ENCODE results near the gene DGAT2.

The DGAT2 gene

GRCh38 chr11:75792997-75793800 is 24.6 kb downstream of the DGAT2 start:
- Histone ChIP-seq H3K4me1 (ENCODE audit: control insufficient read depth, insufficient read depth, low read length) (no peaks in the 10 kb centered on the region; the same call in 1 of the 2 replicates), H3K9ac (ENCODE audit: low read length) (no peak overlapping the region), H3K27ac (ENCODE audit: low read depth, low read length) (no peak overlapping the region), H3K27me3 (ENCODE audit: control insufficient read depth, insufficient read depth, low read length) (no peaks in the 10 kb centered on the region), H3K4me3 (ENCODE audit: low read depth, low read length) (no peak overlapping the region), H3K36me3 (ENCODE audit: control insufficient read depth, insufficient read depth, low read length) (no peaks in the 10 kb centered on the region), H3K9me3 (ENCODE audit: control insufficient read depth, insufficient read depth, low read depth, low read length) (no peaks in the 10 kb centered on the region)

GRCh38 chr11:75793966-75794365 is 25.4 kb downstream of the DGAT2 start:
- no peaks in the 10 kb centered on the region for H3K27me3 ChIP-seq (ENCODE audit: control insufficient read depth, insufficient read depth, low read length)
- no peak overlapping the region for H3K27ac ChIP-seq (ENCODE audit: low read depth, low read length)
- no peaks in the 10 kb centered on the region for H3K9me3 ChIP-seq (ENCODE audit: control insufficient read depth, insufficient read depth, low read depth, low read length)
- H3K9ac ChIP-seq (ENCODE audit: low read length): no peak overlapping the region
- no peak overlapping the region for H3K4me3 ChIP-seq (ENCODE audit: low read depth, low read length)
- no peaks in the 10 kb centered on the region; the same call in 1 of the 2 replicates for H3K4me1 ChIP-seq (ENCODE audit: control insufficient read depth, insufficient read depth, low read length)
- no peaks in the 10 kb centered on the region for H3K36me3 ChIP-seq (ENCODE audit: control insufficient read depth, insufficient read depth, low read length)

GRCh38 chr11:75795276-75796090 is 26.9 kb downstream of the DGAT2 start:
- no peak overlapping the region for H3K9ac ChIP-seq (ENCODE audit: low read length)
- no peak overlapping the region for H3K27ac ChIP-seq (ENCODE audit: low read depth, low read length)
- no peaks in the 10 kb centered on the region for H3K36me3 ChIP-seq (ENCODE audit: control insufficient read depth, insufficient read depth, low read length)
- no peaks in the 10 kb centered on the region for H3K27me3 ChIP-seq (ENCODE audit: control insufficient read depth, insufficient read depth, low read length)
- no peaks in the 10 kb centered on the region for H3K9me3 ChIP-seq (ENCODE audit: control insufficient read depth, insufficient read depth, low read depth, low read length)
- no peaks in the 10 kb centered on the region; the same call in 1 of the 2 replicates for H3K4me1 ChIP-seq (ENCODE audit: control insufficient read depth, insufficient read depth, low read length)
- H3K4me3 ChIP-seq (ENCODE audit: low read depth, low read length): no peak overlapping the region

GRCh38 chr11:75796091-75796435 is 27.5 kb downstream of the DGAT2 start:
- H3K4me3 ChIP-seq (ENCODE audit: low read depth, low read length): no peak overlapping the region
- H3K4me1 ChIP-seq (ENCODE audit: control insufficient read depth, insufficient read depth, low read length): no peaks in the 10 kb centered on the region; the same call in 1 of the 2 replicates
- H3K36me3 ChIP-seq (ENCODE audit: control insufficient read depth, insufficient read depth, low read length): no peaks in the 10 kb centered on the region
- H3K27ac ChIP-seq (ENCODE audit: low read depth, low read length): no peak overlapping the region
- H3K9me3 ChIP-seq (ENCODE audit: control insufficient read depth, insufficient read depth, low read depth, low read length): no peaks in the 10 kb centered on the region
- H3K27me3 ChIP-seq (ENCODE audit: control insufficient read depth, insufficient read depth, low read length): no peaks in the 10 kb centered on the region
- no peak overlapping the region for H3K9ac ChIP-seq (ENCODE audit: low read length)

GRCh38 chr11:75797116-75797515 is 28.5 kb downstream of the DGAT2 start:
- Histone ChIP-seq H3K4me3 (ENCODE audit: low read depth, low read length) (no peak overlapping the region), H3K9me3 (ENCODE audit: control insufficient read depth, insufficient read depth, low read depth, low read length) (no peaks in the 10 kb centered on the region), H3K36me3 (ENCODE audit: control insufficient read depth, insufficient read depth, low read length) (no peaks in the 10 kb centered on the region), H3K4me1 (ENCODE audit: control insufficient read depth, insufficient read depth, low read length) (no peaks in the 10 kb centered on the region; the same call in 1 of the 2 replicates), H3K27me3 (ENCODE audit: control insufficient read depth, insufficient read depth, low read length) (no peaks in the 10 kb centered on the region), H3K9ac (ENCODE audit: low read length) (no peak overlapping the region), H3K27ac (ENCODE audit: low read depth, low read length) (no peak overlapping the region)

GRCh38 chr11:75797792-75798191 is 29.2 kb downstream of the DGAT2 start:
- no peaks in the 10 kb centered on the region for H3K27me3 ChIP-seq (ENCODE audit: control insufficient read depth, insufficient read depth, low read length)
- H3K9me3 ChIP-seq (ENCODE audit: control insufficient read depth, insufficient read depth, low read depth, low read length): no peaks in the 10 kb centered on the region
- no peak overlapping the region for H3K4me3 ChIP-seq (ENCODE audit: low read depth, low read length)
- H3K27ac ChIP-seq (ENCODE audit: low read depth, low read length): no peak overlapping the region
- H3K9ac ChIP-seq (ENCODE audit: low read length): no peak overlapping the region
- H3K4me1 ChIP-seq (ENCODE audit: control insufficient read depth, insufficient read depth, low read length): no peaks in the 10 kb centered on the region; the same call in 1 of the 2 replicates
- H3K36me3 ChIP-seq (ENCODE audit: control insufficient read depth, insufficient read depth, low read length): no peaks in the 10 kb centered on the region

GRCh38 chr11:75800136-75800675 is 31.6 kb downstream of the DGAT2 start:
- Histone ChIP-seq H3K27ac (ENCODE audit: low read depth, low read length) (no peak overlapping the region), H3K9ac (ENCODE audit: low read length) (no peak overlapping the region), H3K27me3 (ENCODE audit: control insufficient read depth, insufficient read depth, low read length) (no peaks in the 10 kb centered on the region), H3K36me3 (ENCODE audit: control insufficient read depth, insufficient read depth, low read length) (no peaks in the 10 kb centered on the region), H3K4me3 (ENCODE audit: low read depth, low read length) (no peak overlapping the region), H3K9me3 (ENCODE audit: control insufficient read depth, insufficient read depth, low read depth, low read length) (no peaks in the 10 kb centered on the region), H3K4me1 (ENCODE audit: control insufficient read depth, insufficient read depth, low read length) (no peaks in the 10 kb centered on the region)

- no peaks in the 10 kb centered on the region for H3K9me3 ChIP-seq (ENCODE audit: control insufficient read depth, insufficient read depth, low read depth, low read length)
- no peak overlapping the region for H3K9ac ChIP-seq (ENCODE audit: low read length)
- H3K4me3 ChIP-seq (ENCODE audit: low read depth, low read length): no peak overlapping the region
- H3K27ac ChIP-seq (ENCODE audit: low read depth, low read length): no peak overlapping the region
- no peaks in the 10 kb centered on the region for H3K36me3 ChIP-seq (ENCODE audit: control insufficient read depth, insufficient read depth, low read length)
- H3K4me1 ChIP-seq (ENCODE audit: control insufficient read depth, insufficient read depth, low read length): no peaks in the 10 kb centered on the region
- H3K27me3 ChIP-seq (ENCODE audit: control insufficient read depth, insufficient read depth, low read length): no peaks in the 10 kb centered on the region
Measured at GRCh38 chr11:75800728-75801361, 32.3 kb downstream of the DGAT2 start.

GRCh38 chr11:75801362-75802020 is 32.9 kb downstream of the DGAT2 start:
- Histone ChIP-seq H3K9me3 (ENCODE audit: control insufficient read depth, insufficient read depth, low read depth, low read length) (no peaks in the 10 kb centered on the region), H3K4me3 (ENCODE audit: low read depth, low read length) (no peak overlapping the region), H3K36me3 (ENCODE audit: control insufficient read depth, insufficient read depth, low read length) (no peaks in the 10 kb centered on the region), H3K9ac (ENCODE audit: low read length) (no peak overlapping the region), H3K4me1 (ENCODE audit: control insufficient read depth, insufficient read depth, low read length) (no peaks in the 10 kb centered on the region), H3K27me3 (ENCODE audit: control insufficient read depth, insufficient read depth, low read length) (no peaks in the 10 kb centered on the region), H3K27ac (ENCODE audit: low read depth, low read length) (no peak overlapping the region)

GRCh38 chr11:75802021-75802912 is 33.7 kb downstream of the DGAT2 start:
- no peaks in the 10 kb centered on the region for H3K27me3 ChIP-seq (ENCODE audit: control insufficient read depth, insufficient read depth, low read length)
- H3K9ac ChIP-seq (ENCODE audit: low read length): no peak overlapping the region
- no peaks in the 10 kb centered on the region for H3K36me3 ChIP-seq (ENCODE audit: control insufficient read depth, insufficient read depth, low read length)
- no peak overlapping the region for H3K4me3 ChIP-seq (ENCODE audit: low read depth, low read length)
- H3K27ac ChIP-seq (ENCODE audit: low read depth, low read length): no peak overlapping the region
- no peaks in the 10 kb centered on the region for H3K4me1 ChIP-seq (ENCODE audit: control insufficient read depth, insufficient read depth, low read length)
- H3K9me3 ChIP-seq (ENCODE audit: control insufficient read depth, insufficient read depth, low read depth, low read length): no peaks in the 10 kb centered on the region

Measured in HUES6 (cell line).